ENCODE data around the gene CPNE8.

CPNE8 gene

DNA sequence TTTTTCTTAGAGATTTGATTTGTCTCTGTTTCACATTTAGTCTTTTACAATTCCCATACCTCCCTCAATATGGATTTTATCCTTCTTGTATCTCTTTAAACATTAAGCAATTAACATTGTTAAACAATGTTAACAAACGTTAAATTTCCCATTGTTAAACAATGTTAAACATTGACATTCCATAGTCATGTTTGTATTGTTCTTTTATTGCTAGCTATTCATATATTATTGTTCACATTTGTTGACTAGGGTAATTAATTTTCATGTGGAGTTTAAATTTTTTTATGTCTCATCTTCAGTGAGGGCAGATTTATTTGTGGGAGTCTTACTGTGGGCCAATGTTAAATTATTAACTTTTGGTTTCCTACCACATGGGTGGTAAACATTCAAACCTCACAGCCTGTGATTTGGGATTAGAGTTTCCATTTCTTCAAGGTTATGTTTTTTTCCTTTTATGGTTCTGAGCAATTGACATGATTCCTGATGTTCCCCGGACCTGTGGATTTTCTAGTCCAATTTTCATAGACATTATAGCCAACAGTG is 294.5 kb downstream of the CPNE8 start:
- no peak for DNase-seq

DNA sequence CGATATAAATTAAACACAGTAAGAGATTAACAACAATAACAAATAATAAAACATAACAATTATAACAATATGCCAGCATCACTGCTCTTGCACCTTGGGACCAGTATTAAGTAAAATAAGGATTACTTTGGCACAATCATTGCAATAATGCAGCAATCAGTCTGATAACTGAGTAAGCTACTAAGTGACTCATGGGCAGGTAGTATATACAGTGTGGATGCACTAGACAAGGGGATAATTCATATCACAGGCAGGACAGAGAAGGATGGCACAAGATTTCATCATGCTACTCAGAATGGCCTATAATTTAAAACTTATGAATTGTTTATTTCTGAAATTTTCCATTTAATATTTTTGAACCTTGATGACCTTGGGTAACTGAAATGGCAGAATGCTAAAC is 298.1 kb downstream of the CPNE8 start:
- no peak for DNase-seq
